HepG2 (cell line): Measurements from ENCODE around the gene PAIP1.

Experiments
- HMGXB4 ChIP-seq, 2 experiments: sonication (generic) in 1 of 2; formaldehyde crosslinking in 1 of 2; IDR thresholded peaks; 2 replicates each; pipeline versions ENCODE4 v1.4.0 to v1.6.1; 2018 to 2020; ENCODE audit warnings: missing genetic modification reagents in 2 of 2, borderline replicate concordance in 1 of 2, low read depth in 1 of 2, mild to moderate bottlenecking in 1 of 2, missing biosample characterization in 1 of 2
- KDM5A ChIP-seq: fragments of 200-600 bp; sonication (generic); IDR thresholded peaks from 2 replicates; pipeline ENCODE4 v1.7.0; 2018; ENCODE audit warnings: antibody characterized with exemption, mild to moderate bottlenecking, low read length, borderline replicate concordance
- RAD21 ChIP-seq: fragments of 450-650 bp; formaldehyde crosslinking; IDR thresholded peaks from 2 replicates; pipeline ENCODE4 v1.5.0; 2020; ENCODE audit warnings: mild to moderate bottlenecking

- TF ChIP-seq HMGXB4 (CRISPR knock-in tag; IDR thresholded peaks at IDR 0.05; ENCODE audit: borderline replicate concordance in 1 of 2, low read depth in 1 of 2) (no peak), RAD21 (no peak), KDM5A (no peak)
These were observed 3.5 kb downstream of the PAIP1 start for GRCh38 chr5:43553381-43553780.
